Neural progenitor cell (in vitro differentiated cells): ENCODE measurements around the gene TMEM229B. TPM values are rescaled to one million over a fixed set of nuclear protein-coding genes. Genes with fewer than 3 reads are reported as not detected.

Experiments used
- DNase-seq: peaks from one replicate; pipeline ENCODE4 v3.0.0-alpha.2; 2016; ENCODE audit warnings: low spot score
- H2AFZ ChIP-seq: fragments of 200-600 bp; sonication (generic); replicated peaks from 2 replicates; pipeline ENCODE4 v1.6.1; 2016; ENCODE audit warnings: antibody characterized with exemption
- H3F3A ChIP-seq: fragments of 200-600 bp; sonication (generic); 2 replicates; pipeline ENCODE4 v1.6.1; 2016; ENCODE audit warnings: antibody characterized with exemption, low read depth
- H3K27ac ChIP-seq: fragments of 200-600 bp; sonication (generic); 2 replicates; pipeline ENCODE4 v1.5.1; 2016; ENCODE audit warnings: mild to moderate bottlenecking
- H3K27me3 ChIP-seq: fragments of 200-600 bp; sonication (generic); 2 replicates; pipeline ENCODE4 v1.6.1; 2016; ENCODE audit warnings: mild to moderate bottlenecking, moderate library complexity
- H3K36me3 ChIP-seq: fragments of 200-600 bp; sonication (generic); 2 replicates; pipeline ENCODE4 v1.5.1; 2016
- H3K4me1 ChIP-seq: fragments of 200-600 bp; sonication (generic); 2 replicates; pipeline ENCODE4 v1.6.1; 2016; ENCODE audit warnings: mixed run types
- H3K4me2 ChIP-seq: fragments of 200-600 bp; sonication (generic); 2 replicates; pipeline ENCODE4 v1.6.1; 2016
- H3K4me3 ChIP-seq: fragments of 200-600 bp; sonication (generic); 2 replicates; pipeline ENCODE4 v1.5.1; 2016
- H3K79me2 ChIP-seq: fragments of 200-600 bp; sonication (generic); 2 replicates; pipeline ENCODE4 v1.6.1; 2016; ENCODE audit warnings: low read depth
- H3K9ac ChIP-seq: fragments of 200-600 bp; sonication (generic); 2 replicates; pipeline ENCODE4 v1.6.1; 2016
- H3K9me3 ChIP-seq: fragments of 200-600 bp; sonication (generic); 2 replicates; pipeline ENCODE4 v1.5.1; 2016; ENCODE audit warnings: low read depth
- H4K20me1 ChIP-seq: fragments of 200-600 bp; sonication (generic); 2 replicates; pipeline ENCODE4 v1.6.1; 2016; ENCODE audit warnings: low read depth
- H3K27ac Mint-ChIP-seq: 3 replicates; pipeline ENCODE4 v1.8.0; 2021; ENCODE audit warnings: mixed read lengths
- H3K27me3 Mint-ChIP-seq: 2 replicates; pipeline ENCODE4 v1.8.0; 2022; ENCODE audit warnings: low read depth, mild to moderate bottlenecking, inconsistent platforms, moderate library complexity, mixed read lengths; ENCODE audit not compliant: insufficient read depth
- H3K36me3 Mint-ChIP-seq: 3 replicates; pipeline ENCODE4 v1.8.0; 2021; ENCODE audit warnings: mixed read lengths
- H3K4me1 Mint-ChIP-seq: 3 replicates; pipeline ENCODE4 v1.8.0; 2021; ENCODE audit warnings: mixed read lengths
- H3K4me3 Mint-ChIP-seq: 3 replicates; pipeline ENCODE4 v1.8.0; 2021; ENCODE audit warnings: mild to moderate bottlenecking, moderate library complexity, mixed read lengths
- H3K9me3 Mint-ChIP-seq: 3 replicates; pipeline ENCODE4 v1.8.0; 2020; ENCODE audit warnings: mixed read lengths
- CTCF ChIP-seq: fragments of 200-600 bp; sonication (generic); IDR thresholded peaks from 2 replicates; pipeline ENCODE4 v1.5.1; 2017; ENCODE audit warnings: antibody characterized with exemption, mild to moderate bottlenecking
- EZH2 ChIP-seq: fragments of 200-600 bp; sonication (generic); IDR thresholded peaks from 2 replicates; pipeline ENCODE4 v1.6.1; 2017; ENCODE audit warnings: antibody characterized with exemption, mild to moderate bottlenecking, moderate library complexity
- EZH2phosphoT487 ChIP-seq: fragments of 200-600 bp; sonication (generic); IDR thresholded peaks from 2 replicates; pipeline ENCODE4 v1.6.1; 2017; ENCODE audit warnings: antibody characterized with exemption
- total RNA-seq: library from RNA; depleted of rRNA; stranded (reverse); fragments of >200 nt; gene quantifications from 2 replicates; pipeline ENCODE4 v1.2.3, GENCODE V29; 2015; ENCODE audit warnings: low replicate concordance

The TMEM229B gene
- total RNA-seq, 1 donor from 2014 or later = not detected

- TF ChIP-seq EZH2 = no peak
- TF ChIP-seq CTCF = no peak
- no peak for TF ChIP-seq EZH2phosphoT487
- no peaks in the 10 kb centered on the region for H3K9me3 Mint-ChIP-seq
- H3K27ac Mint-ChIP-seq = no peak overlapping the region
- H3K9me3 ChIP-seq = no peaks in the 10 kb centered on the region
- H3K79me2 ChIP-seq = no peaks in the 10 kb centered on the region
- DNase-seq = no peak
- no peak overlapping the region for H3K4me3 ChIP-seq
- H3K36me3 ChIP-seq = no peaks in the 10 kb centered on the region
- H3K4me1 Mint-ChIP-seq = peaks cover 11% of the 10 kb centered on the region
- no peak overlapping the region for H3K4me2 ChIP-seq
- H3K9ac ChIP-seq = no peak overlapping the region
- H3F3A ChIP-seq = peaks cover 14% of the 10 kb centered on the region
- H3K36me3 Mint-ChIP-seq = no peaks in the 10 kb centered on the region
- H4K20me1 ChIP-seq = no peaks in the 10 kb centered on the region
- H2AFZ ChIP-seq = no peak overlapping the region
- H3K27ac ChIP-seq = no peak overlapping the region
- H3K27me3 ChIP-seq = peaks cover 63% of the 10 kb centered on the region
- H3K27me3 Mint-ChIP-seq = peaks cover 25% of the 10 kb centered on the region
- H3K4me1 ChIP-seq = peaks cover 21% of the 10 kb centered on the region
- H3K4me3 Mint-ChIP-seq = no peak overlapping the region
Observed at GRCh38 chr14:67520482-67520881, 32.0 kb upstream of the TMEM229B start.

DNA sequence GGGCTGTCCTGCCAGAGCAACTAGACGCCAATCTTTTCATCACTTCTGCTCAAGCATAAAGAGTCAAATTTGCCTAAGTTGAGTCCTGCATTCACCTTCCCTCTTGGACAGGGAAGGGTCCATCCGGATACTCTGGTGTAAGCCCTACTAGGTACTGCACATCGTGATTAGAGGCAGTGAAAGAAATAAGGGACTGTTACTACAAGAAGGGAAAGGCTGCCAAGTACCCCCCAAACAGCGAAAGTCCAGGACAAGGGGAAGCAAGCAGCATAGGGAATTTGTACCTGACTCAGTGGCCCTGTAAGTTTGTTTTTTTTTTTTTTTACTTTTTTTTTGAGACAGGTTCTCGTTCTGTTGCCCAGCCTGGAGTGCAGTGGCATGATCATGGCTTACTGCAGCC, 30.9 kb upstream of the TMEM229B start:
- H2AFZ ChIP-seq = no peak overlapping the region
- H3K79me2 ChIP-seq = no peaks in the 10 kb centered on the region
- H3K4me1 ChIP-seq = peaks cover 20% of the 10 kb centered on the region
- Mint-ChIP-seq H3K27ac (no peak overlapping the region), H3K4me1 (peaks cover 7% of the 10 kb centered on the region), H3K27me3 (peaks cover 31% of the 10 kb centered on the region), H3K36me3 (no peaks in the 10 kb centered on the region), H3K9me3 (no peaks in the 10 kb centered on the region), H3K4me3 (no peak overlapping the region)
- no peak for DNase-seq
- H3F3A ChIP-seq = peaks cover 14% of the 10 kb centered on the region
- H3K27ac ChIP-seq = no peak overlapping the region
- no peaks in the 10 kb centered on the region for H4K20me1 ChIP-seq
- no peaks in the 10 kb centered on the region for H3K9me3 ChIP-seq
- H3K4me2 ChIP-seq = no peak overlapping the region
- H3K36me3 ChIP-seq = no peaks in the 10 kb centered on the region
- H3K27me3 ChIP-seq = peaks cover 69% of the 10 kb centered on the region
- TF ChIP-seq CTCF (no peak), EZH2phosphoT487 (no peak), EZH2 (no peak)
- no peak overlapping the region for H3K4me3 ChIP-seq
- H3K9ac ChIP-seq = no peak overlapping the region

GRCh38 chr14:67517083-67517482, 28.6 kb upstream of the TMEM229B start:
- H3K9me3 ChIP-seq = no peaks in the 10 kb centered on the region
- no peak overlapping the region for H3K4me3 ChIP-seq
- no peak for TF ChIP-seq EZH2
- peak; percentile 35 for TF ChIP-seq CTCF
- peaks cover 4% of the 10 kb centered on the region for H3K4me1 ChIP-seq
- peak; percentile 74 for DNase-seq
- H3K27ac ChIP-seq = no peak overlapping the region
- H3K36me3 Mint-ChIP-seq = no peaks in the 10 kb centered on the region
- H3K4me3 Mint-ChIP-seq = peak overlapping the region; percentile 77
- H3K4me1 Mint-ChIP-seq = peaks cover under 1% of the 10 kb centered on the region
- no peaks in the 10 kb centered on the region for H3K79me2 ChIP-seq
- H3K27me3 ChIP-seq = peaks cover 92% of the 10 kb centered on the region
- H2AFZ ChIP-seq = no peak overlapping the region
- H3K9me3 Mint-ChIP-seq = no peaks in the 10 kb centered on the region
- H3K4me2 ChIP-seq = no peak overlapping the region
- H3K27ac Mint-ChIP-seq = no peak overlapping the region
- H3K36me3 ChIP-seq = no peaks in the 10 kb centered on the region
- peaks cover 22% of the 10 kb centered on the region for H3F3A ChIP-seq
- peaks cover 38% of the 10 kb centered on the region for H3K27me3 Mint-ChIP-seq
- H4K20me1 ChIP-seq = no peaks in the 10 kb centered on the region
- H3K9ac ChIP-seq = no peak overlapping the region
